ENCODE measurements around the gene PDE3A. TPM values are rescaled to one million over a fixed set of nuclear protein-coding genes. Genes with fewer than 3 reads are reported as not detected.
"Not testable (repeated sequence)": the region's sequence is repeated elsewhere in the genome, so short reads cannot be mapped to it uniquely, and the experiment has no call there.

The PDE3A gene
- total RNA-seq, 1 donor from 2014 or later: 0.39 TPM

GRCh38 chr12:20546267-20546666, 177.9 kb downstream of the PDE3A start:
- DNase-seq (ENCODE audit: low read depth in 2 of 2): no peak

- DNase-seq (ENCODE audit: low read depth in 2 of 2): peak; percentile 20 to 45
Measured at GRCh38 chr12:20547816-20548575, 179.7 kb downstream of the PDE3A start.

- no peak for DNase-seq (ENCODE audit: low read depth in 2 of 2)
Measured at GRCh38 chr12:20548611-20549010, 180.3 kb downstream of the PDE3A start.

GRCh38 chr12:20549108-20549719, 180.9 kb downstream of the PDE3A start:
- DNase-seq (ENCODE audit: low read depth in 2 of 2): peak; percentile 17 to 47

- DNase-seq (ENCODE audit: low read depth in 2 of 2): not testable (repeated sequence)
Measured at GRCh38 chr12:20551742-20552442, 183.6 kb downstream of the PDE3A start.

- DNase-seq (ENCODE audit: low read depth in 2 of 2): not testable (repeated sequence)
Measured at GRCh38 chr12:20552586-20552985, 184.2 kb downstream of the PDE3A start.

GRCh38 chr12:20555015-20555414, 186.7 kb downstream of the PDE3A start:
- DNase-seq (ENCODE audit: low read depth in 2 of 2): no peak

GRCh38 chr12:20555771-20556170, 187.4 kb downstream of the PDE3A start:
- DNase-seq (ENCODE audit: low read depth in 2 of 2): peak in 1 of 2 donors; percentile 11

- no peak for DNase-seq (ENCODE audit: low read depth in 2 of 2)
Measured at GRCh38 chr12:20557096-20557495, 188.8 kb downstream of the PDE3A start.

- DNase-seq (ENCODE audit: low read depth in 2 of 2): no peak
Measured at GRCh38 chr12:20560935-20561334, 192.6 kb downstream of the PDE3A start.

- no peak for DNase-seq (ENCODE audit: low read depth in 2 of 2)
Measured at GRCh38 chr12:20561871-20562270, 193.5 kb downstream of the PDE3A start.

GRCh38 chr12:20567413-20567812, 199.1 kb downstream of the PDE3A start:
- peak in 1 of 2 donors; percentile 1 for DNase-seq (ENCODE audit: low read depth in 2 of 2)

GRCh38 chr12:20572451-20572850, 204.1 kb downstream of the PDE3A start:
- DNase-seq (ENCODE audit: low read depth in 2 of 2): no peak

GRCh38 chr12:20576528-20576927, 208.2 kb downstream of the PDE3A start:
- DNase-seq (ENCODE audit: low read depth in 2 of 2): no peak

- DNase-seq (ENCODE audit: low read depth in 2 of 2): no peak
Measured at GRCh38 chr12:20577054-20577453, 208.7 kb downstream of the PDE3A start.

GRCh38 chr12:20578142-20578541, 209.8 kb downstream of the PDE3A start:
- no peak for DNase-seq (ENCODE audit: low read depth in 2 of 2)

- DNase-seq (ENCODE audit: low read depth in 2 of 2): no peak
Measured at GRCh38 chr12:20585055-20585625, 216.8 kb downstream of the PDE3A start.

GRCh38 chr12:20585913-20586312, 217.6 kb downstream of the PDE3A start:
- DNase-seq (ENCODE audit: low read depth in 2 of 2): no peak

- no peak for DNase-seq (ENCODE audit: low read depth in 2 of 2)
Measured at GRCh38 chr12:20588042-20588441, 219.7 kb downstream of the PDE3A start.

GRCh38 chr12:20590570-20590969, 222.2 kb downstream of the PDE3A start:
- no peak for DNase-seq (ENCODE audit: low read depth in 2 of 2)

GRCh38 chr12:20592556-20592955, 224.2 kb downstream of the PDE3A start:
- no peak for DNase-seq (ENCODE audit: low read depth in 2 of 2)

- DNase-seq (ENCODE audit: low read depth in 2 of 2): no peak
Measured at GRCh38 chr12:20593611-20594010, 225.3 kb downstream of the PDE3A start.
